ENCODE results near the gene TSG101.

Gene TSG101

DNA sequence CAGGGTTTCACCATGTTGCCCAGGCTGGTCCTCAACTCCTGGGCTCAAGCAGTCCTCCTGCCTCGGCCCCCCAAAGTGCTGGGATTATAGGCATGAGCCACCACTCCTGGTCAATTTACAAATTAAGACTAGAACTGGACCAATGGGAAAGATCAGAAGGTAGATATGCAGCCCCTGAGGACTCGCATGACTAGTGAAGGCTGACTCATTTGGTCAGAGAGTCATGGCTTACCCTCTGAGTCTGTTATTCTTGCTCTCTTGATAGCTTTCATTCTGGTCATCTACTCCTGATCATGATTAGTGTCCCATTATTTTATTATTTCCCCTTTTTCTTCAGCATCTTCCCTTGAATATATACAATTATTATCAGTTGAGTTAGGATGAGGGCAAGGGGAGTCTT is 73.8 kb downstream of the TSG101 start:
- Histone ChIP-seq H3K36me3 (replicated peaks) (no peaks in the 10 kb centered on the region), H3K27ac (no peak overlapping the region), H3K4me3 (ENCODE audit: low read depth, low read length) (no peak overlapping the region), H3K27me3 (replicated peaks) (no peaks in the 10 kb centered on the region)
- TF ChIP-seq, protein P1, sequence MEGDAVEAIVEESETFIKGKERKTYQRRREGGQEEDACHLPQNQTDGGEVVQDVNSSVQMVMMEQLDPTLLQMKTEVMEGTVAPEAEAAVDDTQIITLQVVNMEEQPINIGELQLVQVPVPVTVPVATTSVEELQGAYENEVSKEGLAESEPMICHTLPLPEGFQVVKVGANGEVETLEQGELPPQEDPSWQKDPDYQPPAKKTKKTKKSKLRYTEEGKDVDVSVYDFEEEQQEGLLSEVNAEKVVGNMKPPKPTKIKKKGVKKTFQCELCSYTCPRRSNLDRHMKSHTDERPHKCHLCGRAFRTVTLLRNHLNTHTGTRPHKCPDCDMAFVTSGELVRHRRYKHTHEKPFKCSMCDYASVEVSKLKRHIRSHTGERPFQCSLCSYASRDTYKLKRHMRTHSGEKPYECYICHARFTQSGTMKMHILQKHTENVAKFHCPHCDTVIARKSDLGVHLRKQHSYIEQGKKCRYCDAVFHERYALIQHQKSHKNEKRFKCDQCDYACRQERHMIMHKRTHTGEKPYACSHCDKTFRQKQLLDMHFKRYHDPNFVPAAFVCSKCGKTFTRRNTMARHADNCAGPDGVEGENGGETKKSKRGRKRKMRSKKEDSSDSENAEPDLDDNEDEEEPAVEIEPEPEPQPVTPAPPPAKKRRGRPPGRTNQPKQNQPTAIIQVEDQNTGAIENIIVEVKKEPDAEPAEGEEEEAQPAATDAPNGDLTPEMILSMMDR (IDR thresholded peaks at IDR 0.05; ENCODE audit: low read depth, low read length, missing control alignments) = no peak
- in situ Hi-C loops (cut with HindIII; ENCODE audit: low pct_ligation_motif_present, low sequenced_read_pairs) = no loop called here
- peak; percentile 63 for DNase-seq

DNA sequence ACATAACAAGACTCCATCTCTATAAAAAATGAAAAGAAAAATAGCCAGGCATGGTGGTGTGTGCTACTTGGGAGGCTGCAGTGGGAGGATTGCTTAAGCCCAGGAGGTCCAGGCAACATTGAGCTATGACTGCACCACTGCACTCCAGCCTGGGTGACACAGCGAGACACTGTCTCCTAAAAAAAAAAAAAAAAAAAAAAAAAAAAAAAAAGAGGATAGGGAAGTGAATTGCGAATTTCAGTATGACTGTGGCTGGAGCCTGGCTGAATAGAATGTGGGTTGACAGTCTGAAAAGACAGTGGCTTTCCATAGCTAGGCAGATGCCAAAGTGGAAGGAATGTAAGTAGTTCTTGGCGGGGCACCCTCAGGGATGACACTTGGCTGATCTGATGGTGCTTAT is 77.5 kb downstream of the TSG101 start:
- no peak for DNase-seq
- TF ChIP-seq, protein P1 (IDR thresholded peaks at IDR 0.05; ENCODE audit: low read depth, low read length, missing control alignments) = no peak
- in situ Hi-C loops (cut with HindIII; ENCODE audit: low pct_ligation_motif_present, low sequenced_read_pairs) = no loop called here
- no peak overlapping the region for H3K4me3 ChIP-seq (ENCODE audit: low read depth, low read length)
- no peaks in the 10 kb centered on the region for H3K36me3 ChIP-seq (replicated peaks)
- no peaks in the 10 kb centered on the region for H3K27me3 ChIP-seq (replicated peaks)
- H3K27ac ChIP-seq = no peak overlapping the region

DNA sequence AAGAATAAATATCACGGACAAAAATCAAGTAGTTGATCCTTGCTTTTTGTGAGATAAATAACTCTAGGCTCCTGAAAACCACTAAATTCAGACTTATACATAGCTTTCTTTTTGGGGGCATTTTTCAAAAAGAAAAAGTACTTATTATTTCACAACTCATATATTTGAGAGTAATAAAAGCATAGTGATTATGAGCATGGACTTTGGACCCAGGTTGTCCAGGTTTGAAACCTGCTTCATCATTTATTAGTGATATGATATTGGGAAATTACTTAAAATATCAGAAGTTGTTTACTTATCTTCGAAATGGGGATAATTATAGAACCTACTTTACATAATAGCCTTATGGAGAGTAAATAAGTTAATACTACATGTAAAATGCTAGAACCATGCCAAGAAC is 88.1 kb downstream of the TSG101 start:
- Histone ChIP-seq H3K36me3 (replicated peaks) (no peaks in the 10 kb centered on the region), H3K4me3 (ENCODE audit: low read depth, low read length) (no peak overlapping the region), H3K27ac (no peak overlapping the region), H3K27me3 (replicated peaks) (no peaks in the 10 kb centered on the region)
- no peak for DNase-seq
- TF ChIP-seq, protein P1 (IDR thresholded peaks at IDR 0.05; ENCODE audit: low read depth, low read length, missing control alignments) = no peak
- in situ Hi-C loops (cut with HindIII; ENCODE audit: low pct_ligation_motif_present, low sequenced_read_pairs) = no loop called here
